Astrocyte of the spinal cord (primary cell): Measurements from ENCODE around the gene ULK4.
"Not testable (repeated sequence)": the region's sequence is repeated elsewhere in the genome, so short reads cannot be mapped to it uniquely, and the experiment has no call there.

Source experiments
- DNase-seq: peaks from one replicate; pipeline ENCODE4 v3.0.0; 2011; ENCODE audit warnings: low read depth, low spot score
- H3K4me3 ChIP-seq: 2 replicates; pipeline ENCODE4 v1.5.1; 2011; ENCODE audit warnings: low read depth, mild to moderate bottlenecking, low read length, moderate library complexity
- CTCF ChIP-seq: IDR thresholded peaks from 2 replicates; pipeline ENCODE4 v1.5.1; 2012; ENCODE audit warnings: low read depth, mild to moderate bottlenecking, low read length, inconsistent platforms
- in situ Hi-C: cut with HindIII; loops from 2 replicates; pipeline ENCODE4 v1.10.0; 2017; ENCODE audit warnings: low sequenced_read_pairs

The ULK4 gene

DNA sequence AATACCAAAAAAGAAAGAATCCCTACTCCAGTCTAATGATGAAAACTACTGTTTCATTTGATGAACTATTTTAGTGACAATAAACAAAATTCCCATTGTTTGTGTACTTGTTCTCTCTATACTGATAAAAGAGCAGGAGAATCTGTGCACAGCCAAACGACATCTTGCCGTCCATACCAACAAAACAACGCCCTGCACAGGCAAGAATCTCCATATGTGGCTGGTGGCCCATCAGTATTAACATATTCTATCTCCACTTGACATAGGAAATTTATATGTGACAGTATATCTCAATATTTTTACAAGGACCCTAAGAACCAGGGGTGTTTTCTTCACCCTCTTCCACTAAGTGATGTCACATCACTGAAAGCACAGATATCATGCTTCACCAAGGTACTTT lies 279.5 kb downstream of the ULK4 start:
- in situ Hi-C loops, result loop anchor here (25.0 kb wide), 1 partner anchor 1095 kb away; no protein-coding TSS in a partner anchor
- no peak overlapping the region for H3K4me3 ChIP-seq
- peak; percentile 24 for DNase-seq
- no peak for TF ChIP-seq CTCF

GRCh38 chr3:41681479-41681878 lies 280.4 kb downstream of the ULK4 start:
- no peak overlapping the region for H3K4me3 ChIP-seq
- in situ Hi-C loops, result loop anchor here (25.0 kb wide), 1 partner anchor 1094 kb away; no protein-coding TSS in a partner anchor
- peak; percentile 98 for DNase-seq
- TF ChIP-seq CTCF, result no peak

- no peak for TF ChIP-seq CTCF
- H3K4me3 ChIP-seq, result no peak overlapping the region
- in situ Hi-C loops, result loop anchor here (25.0 kb wide), 1 partner anchor 1092 kb away; no protein-coding TSS in a partner anchor
- no peak for DNase-seq
These were observed 282.5 kb downstream of the ULK4 start for GRCh38 chr3:41679374-41679773.

DNA sequence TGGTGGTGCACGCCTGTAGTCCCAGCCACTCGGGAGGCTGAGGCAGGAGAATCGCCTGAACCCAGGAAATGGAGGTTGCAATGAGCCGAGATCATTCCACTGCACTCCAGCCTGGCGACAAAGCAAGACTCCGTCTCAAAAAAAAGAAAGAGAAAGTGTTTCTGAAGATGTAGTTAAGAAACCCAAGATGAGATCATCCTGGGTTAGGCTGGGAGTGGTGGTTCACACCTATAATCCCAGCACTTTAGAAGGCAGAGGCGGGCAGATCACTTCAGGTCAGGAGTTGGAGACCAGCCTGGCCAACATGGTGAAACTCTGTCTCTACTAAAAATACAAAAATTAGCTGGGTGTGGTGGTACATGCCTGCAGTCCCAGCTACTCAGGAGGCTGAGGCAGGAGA lies 286.8 kb downstream of the ULK4 start:
- in situ Hi-C loops, result loop anchor here (25.0 kb wide), 1 partner anchor 1088 kb away; no protein-coding TSS in a partner anchor
- H3K4me3 ChIP-seq, DNase-seq: not testable (repeated sequence)

- no peak for TF ChIP-seq CTCF
- in situ Hi-C loops, result no loop called here
- DNase-seq, result no peak
- H3K4me3 ChIP-seq, result no peak overlapping the region
These were observed 287.5 kb downstream of the ULK4 start for GRCh38 chr3:41674449-41674848.

- peak; percentile 58 for DNase-seq
- in situ Hi-C loops, result no loop called here
- no peak overlapping the region for H3K4me3 ChIP-seq
- TF ChIP-seq CTCF, result no peak
These were observed 288.3 kb downstream of the ULK4 start for GRCh38 chr3:41673650-41674049.

GRCh38 chr3:41668379-41668778 lies 293.5 kb downstream of the ULK4 start:
- DNase-seq, result no peak
- H3K4me3 ChIP-seq, result no peak overlapping the region
- in situ Hi-C loops, result no loop called here
- no peak for TF ChIP-seq CTCF
